ENCODE measurements around the gene PIAS4.

The PIAS4 gene

DNA sequence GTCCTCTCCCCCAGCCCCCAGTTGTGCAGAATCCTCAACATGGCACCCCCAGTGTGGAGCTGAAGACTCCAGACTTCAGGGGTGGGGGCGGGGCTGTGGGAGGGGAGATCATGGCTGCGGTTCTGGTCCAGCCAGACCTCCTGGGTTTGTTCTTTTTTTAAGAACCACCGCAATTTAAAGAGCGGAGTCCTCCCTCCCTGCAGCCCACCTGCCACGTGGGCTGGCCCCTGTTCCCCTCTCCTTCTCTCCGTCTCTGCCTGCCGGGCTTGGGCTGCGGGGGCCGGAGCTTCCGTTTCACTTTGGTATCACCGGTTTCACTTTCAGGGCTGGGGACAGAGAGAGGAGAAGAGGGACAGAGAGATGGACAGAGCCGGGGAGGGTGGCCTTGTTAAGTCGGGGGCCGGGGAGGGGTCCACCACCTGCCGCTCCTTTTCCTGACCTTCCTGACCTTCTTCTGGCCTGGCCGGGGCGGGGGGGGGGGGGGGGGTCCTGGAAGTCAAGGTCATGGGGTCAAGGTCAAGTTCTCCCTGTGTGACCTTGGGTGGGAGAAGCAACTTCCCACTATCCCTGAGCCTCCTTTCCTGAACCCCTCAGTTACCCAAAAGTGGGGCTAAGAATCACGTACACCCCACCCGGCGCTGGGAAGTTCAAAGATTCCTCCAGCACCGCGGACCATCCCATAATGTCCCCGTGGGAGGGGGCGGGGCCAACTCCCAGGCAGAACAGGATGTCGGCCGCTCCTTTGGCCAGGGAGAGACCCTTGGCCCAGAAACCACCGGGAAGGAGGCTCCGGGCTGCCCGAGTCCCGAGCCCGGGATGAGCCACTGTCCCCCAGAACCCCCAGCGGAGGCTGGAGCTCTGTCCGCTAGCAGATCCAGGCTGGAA, 70.5 kb downstream of the PIAS4 start:
- DNase-seq (ENCODE audit: low read depth), result peak; percentile 43

DNA sequence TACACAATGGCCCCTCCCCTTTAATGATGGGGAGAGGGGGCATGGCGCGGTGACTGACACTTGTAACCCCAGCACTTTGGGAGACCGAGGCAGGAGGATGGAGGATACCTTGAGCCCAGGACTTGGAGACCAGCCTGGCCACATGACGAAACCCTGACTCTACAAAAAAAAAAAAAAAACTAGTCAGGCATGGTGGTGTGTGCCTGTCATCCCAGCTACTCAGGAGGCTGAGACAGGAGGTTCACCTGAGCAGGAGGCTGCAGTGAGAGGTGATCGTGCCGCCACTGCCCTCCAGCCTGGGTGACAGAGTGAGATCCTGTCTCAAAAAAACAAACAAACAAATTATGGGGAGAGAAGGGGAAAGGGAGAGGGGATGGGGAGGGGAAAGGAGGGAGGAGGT, 72.9 kb downstream of the PIAS4 start:
- no peak for DNase-seq (ENCODE audit: low read depth)

DNA sequence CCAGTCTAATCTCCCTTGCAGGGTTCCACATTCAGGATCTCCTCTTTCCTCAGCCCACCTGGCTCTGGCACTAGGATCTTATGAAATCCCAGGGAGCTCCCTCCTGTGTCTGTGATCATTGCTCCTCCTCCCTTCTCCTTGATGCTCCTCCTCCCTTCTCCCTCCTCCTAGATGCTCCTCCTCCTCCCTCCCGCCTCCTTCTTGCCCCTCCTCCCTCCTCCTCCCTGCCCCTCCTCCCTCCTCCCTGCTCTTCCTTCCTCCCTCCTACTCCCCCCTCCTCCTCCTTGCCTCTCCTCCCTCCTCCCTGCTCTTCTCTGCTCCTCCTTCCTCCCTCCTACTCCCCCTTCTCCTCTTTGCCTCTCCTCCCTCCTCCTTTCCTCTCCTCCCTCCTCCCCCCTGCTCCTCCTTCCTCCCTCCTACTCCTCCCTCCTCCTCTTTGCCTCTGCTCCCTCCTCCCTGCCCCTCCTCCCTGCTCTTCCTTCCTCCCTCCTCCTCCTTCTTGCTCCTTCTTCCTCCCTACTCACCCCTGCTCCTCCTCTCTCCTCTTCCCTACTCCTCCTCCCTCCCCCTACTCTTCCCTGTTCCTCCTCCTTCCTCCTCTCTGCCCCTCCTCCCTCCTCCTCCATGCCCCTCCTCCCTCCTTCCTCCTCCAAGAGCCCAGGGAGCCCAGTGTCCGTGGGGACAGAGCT, 74.0 kb downstream of the PIAS4 start:
- DNase-seq (ENCODE audit: low read depth), result no peak

DNA sequence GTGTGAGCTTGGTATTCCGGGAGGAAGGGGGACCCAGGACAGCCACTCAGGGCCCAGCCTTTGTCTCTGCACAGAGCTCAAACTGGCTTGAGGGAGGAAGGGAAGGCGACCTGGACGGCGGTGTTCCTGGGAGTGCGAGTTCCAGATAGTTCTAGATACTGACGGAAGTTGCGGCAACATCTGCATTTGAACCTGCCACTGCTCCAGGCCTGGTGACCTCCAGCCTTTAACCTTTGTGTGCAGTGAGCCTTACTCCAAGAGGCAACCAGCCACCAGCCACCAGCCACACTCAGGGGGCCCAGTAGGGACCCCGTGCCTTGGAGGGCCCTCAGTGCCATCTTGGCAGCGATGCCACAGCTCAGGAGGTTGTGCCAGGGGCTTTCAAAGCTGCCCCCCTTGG, 74.6 kb downstream of the PIAS4 start:
- DNase-seq (ENCODE audit: low read depth), result no peak

DNA sequence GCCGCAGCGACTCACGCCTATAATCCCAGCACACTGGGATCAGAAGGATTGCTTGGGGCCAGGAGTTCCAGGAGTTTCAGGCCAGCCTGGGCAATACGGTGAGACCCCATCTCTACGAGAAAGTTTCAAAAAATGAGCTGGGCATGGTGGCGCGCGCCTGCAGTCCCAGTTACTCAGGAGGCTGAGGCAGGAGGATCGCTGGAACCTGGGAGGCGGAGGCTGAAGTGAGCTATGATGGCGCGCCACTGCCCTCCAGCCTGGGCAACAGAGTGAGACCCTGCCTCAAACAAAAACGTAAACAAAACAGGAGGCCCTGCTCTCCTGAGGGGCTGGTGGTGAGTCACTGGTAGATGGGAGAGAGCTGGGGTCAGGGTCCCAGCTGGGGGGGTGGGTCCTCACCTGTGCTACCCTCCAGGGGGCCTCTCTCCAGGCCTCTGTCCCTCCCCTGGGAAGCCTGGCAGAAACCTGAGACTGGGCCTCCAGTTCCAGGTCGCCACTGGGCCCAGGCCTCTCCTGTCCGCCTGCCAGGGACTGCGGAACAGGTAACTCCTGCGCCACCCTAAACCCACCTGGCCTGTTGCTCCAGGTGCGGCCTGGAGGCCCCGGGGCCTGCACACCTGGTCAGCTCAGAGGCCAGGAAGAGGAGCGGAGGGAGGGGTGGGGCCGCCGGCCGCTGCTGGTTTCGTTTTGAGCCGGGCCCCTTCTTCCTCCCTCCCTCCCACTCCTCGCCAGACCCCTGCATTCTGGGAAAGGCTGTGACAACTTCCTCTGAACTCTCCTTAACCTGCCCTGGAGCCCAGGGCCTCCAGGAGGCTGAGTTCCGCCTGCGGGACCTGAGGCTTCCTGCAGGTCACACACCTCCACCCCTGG, 76.4 kb downstream of the PIAS4 start:
- no peak for DNase-seq (ENCODE audit: low read depth)

DNA sequence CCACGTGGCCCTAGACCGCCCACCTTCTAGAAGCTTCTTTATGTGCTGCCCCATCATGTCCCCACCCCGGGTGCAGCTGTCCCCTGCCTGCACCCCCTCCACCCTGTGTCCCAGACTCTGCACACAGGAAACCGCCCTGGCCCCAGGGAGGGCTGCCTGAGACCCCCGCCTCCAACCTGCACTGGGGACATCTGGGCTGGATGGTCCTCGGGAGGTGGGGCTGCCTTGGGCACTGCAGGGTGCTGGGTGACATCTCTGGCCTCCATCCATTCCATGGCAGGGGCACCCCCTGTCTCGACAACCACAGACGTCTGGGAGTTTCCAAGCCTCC, 77.0 kb downstream of the PIAS4 start:
- no peak for DNase-seq (ENCODE audit: low read depth)

DNA sequence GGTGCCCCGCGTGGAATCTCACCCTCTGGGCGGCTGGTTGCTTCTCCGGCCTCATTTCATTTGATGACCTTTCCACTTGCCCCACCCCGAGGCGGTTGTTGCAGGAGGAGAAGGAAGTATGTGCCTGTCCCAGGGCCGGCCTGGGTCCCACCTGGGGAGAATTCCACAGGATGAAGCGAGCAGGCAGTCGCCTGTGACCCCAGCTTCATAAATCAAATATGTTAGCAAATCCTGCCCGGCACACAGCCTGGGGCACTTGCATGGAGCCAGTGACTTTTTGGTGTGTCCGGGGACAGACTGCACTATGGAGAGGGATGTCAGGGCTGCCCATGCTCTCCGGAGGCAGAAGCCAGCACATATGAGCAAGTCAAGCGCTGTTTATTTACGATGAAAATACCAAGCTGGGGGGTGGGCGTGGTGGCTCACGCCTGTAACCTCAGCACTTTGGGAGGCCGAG, 78.9 kb downstream of the PIAS4 start:
- DNase-seq (ENCODE audit: low read depth), result no peak

DNA sequence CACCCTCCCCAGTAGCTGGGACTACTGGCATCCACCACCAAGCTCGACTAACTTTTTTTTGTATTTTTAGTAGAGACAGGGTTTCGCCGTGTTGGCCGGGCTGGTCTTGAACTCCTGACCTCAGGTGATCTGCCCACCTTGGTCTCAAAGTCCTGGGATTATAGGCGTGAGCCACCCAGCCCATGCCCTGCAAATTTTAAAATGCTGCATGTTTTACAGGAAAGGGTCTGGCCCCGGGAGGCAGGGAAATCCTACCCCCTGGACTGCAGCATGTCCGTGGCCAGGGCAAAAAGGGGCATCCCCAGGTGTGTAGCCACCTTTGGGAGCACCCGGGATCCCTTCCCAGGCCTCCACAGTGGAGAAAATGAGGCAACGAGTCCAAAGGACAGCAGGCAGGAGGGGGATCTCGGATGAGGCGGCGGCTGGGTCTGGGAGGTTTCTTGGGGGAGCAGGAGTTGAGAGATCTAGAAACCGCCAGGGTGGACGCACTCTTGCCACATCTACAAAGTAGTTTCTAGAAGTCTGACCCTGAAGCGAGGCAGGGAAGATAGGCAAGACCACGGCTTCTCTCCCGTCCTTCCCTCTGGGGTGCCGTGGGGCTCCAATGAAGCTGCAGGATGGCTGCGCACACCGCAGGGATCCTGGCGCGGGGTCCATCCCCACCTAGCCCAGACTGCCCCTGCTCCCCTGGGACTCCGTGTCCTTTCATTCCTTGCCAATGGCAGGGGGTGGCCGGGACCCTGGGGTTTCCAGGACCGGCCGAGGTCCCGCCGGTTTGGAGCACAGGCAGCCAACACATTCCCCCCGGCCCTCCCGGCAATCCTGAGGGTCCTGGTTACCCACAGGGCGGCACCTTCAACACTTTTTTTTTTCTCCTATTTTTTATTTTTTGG, 80.5 kb downstream of the PIAS4 start:
- no peak for DNase-seq (ENCODE audit: low read depth)

DNA sequence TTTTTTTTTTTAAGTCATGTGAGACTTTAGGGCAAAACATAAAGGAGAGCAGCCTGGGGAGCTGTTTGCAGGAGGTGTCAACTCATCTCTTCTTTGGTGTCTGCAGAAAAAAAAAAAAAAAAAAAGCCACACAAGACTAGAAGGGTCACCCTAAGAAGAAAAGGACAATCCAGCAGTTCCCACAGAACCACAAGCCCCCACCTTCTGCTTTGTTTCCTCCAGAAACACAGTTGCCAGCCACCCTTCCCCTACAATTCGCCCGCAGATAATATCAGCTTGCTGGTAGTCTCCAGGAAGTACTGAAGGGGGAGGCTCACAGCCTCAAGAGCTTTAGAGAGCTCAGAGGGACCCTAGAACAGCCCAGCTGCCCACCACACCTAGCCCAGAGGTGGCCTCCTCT, 81.4 kb downstream of the PIAS4 start:
- peak; percentile 40 for DNase-seq (ENCODE audit: low read depth)
